Caki2 (cell line): Measurements from ENCODE around the gene IFFO2. TPM values are rescaled to one million over a fixed set of nuclear protein-coding genes. Genes with fewer than 3 reads are reported as not detected.
A peak's percentile ranks its signal among the peaks of the same experiment; 100 is the strongest.
"Not testable (repeated sequence)": the region's sequence is repeated elsewhere in the genome, so short reads cannot be mapped to it uniquely, and the experiment has no call there.

ENCODE experiments used
- DNase-seq: peaks from one replicate; pipeline ENCODE4 v3.0.0-alpha.2; 2015; ENCODE audit warnings: low read depth
- in situ Hi-C: cut with HindIII; loops from 2 replicates; pipeline ENCODE4 v1.10.0; 2016; ENCODE audit warnings: low sequenced_read_pairs, low pct_unique_long_range_greater_than_20kb, mixed read lengths
- total RNA-seq: library from RNA; depleted of rRNA; stranded (reverse); fragments of >200 nt; shearing (Covaris generic); gene quantifications from 2 replicates; pipeline ENCODE4 v1.2.3, GENCODE V29; 2014; ENCODE audit warnings: low replicate concordance

The IFFO2 gene
- total RNA-seq, 1 experiment from 2014 or later = 34.5 TPM

DNA sequence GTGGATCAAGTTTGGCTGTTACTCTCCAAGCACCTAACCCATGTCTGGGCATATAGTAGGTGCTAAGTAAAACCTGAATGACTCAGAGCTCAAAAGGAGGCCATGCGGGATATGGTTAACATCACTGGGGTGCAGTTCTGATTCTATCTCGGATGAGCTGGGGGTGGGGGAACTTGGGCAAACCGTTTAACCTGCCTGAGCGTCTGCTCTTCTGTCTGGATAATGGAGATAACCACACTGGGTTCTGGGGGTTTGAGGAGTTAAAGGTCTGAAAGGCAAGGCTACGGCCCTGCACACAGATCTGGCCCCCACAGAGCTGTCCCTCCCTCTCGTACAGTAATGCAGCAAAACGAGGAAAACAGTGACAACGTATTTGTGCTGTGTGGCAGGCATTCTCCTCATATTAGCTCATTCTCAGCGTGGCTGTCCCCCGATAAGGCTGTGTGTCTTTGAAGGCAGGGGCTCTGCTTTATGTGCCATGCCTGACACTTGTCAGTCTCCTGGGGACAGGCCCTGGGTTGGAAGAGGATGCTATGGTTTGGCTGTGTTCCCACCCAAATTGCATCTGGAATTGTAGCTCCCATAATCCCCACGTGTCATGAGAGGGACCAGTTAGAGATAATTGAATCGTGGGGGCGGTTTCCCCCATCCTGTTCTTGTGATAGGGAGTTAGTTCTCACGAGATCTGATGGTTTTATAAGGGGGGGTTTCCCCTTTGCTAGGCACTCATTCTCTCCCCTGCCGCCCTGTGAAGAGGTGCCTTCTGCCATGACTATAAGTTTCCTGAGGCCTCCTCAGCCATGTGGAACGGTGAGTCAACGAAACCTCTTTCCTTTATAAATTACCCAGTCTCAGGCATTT, 47.3 kb downstream of the IFFO2 start:
- no peak for DNase-seq
- in situ Hi-C loops = no loop called here

DNA sequence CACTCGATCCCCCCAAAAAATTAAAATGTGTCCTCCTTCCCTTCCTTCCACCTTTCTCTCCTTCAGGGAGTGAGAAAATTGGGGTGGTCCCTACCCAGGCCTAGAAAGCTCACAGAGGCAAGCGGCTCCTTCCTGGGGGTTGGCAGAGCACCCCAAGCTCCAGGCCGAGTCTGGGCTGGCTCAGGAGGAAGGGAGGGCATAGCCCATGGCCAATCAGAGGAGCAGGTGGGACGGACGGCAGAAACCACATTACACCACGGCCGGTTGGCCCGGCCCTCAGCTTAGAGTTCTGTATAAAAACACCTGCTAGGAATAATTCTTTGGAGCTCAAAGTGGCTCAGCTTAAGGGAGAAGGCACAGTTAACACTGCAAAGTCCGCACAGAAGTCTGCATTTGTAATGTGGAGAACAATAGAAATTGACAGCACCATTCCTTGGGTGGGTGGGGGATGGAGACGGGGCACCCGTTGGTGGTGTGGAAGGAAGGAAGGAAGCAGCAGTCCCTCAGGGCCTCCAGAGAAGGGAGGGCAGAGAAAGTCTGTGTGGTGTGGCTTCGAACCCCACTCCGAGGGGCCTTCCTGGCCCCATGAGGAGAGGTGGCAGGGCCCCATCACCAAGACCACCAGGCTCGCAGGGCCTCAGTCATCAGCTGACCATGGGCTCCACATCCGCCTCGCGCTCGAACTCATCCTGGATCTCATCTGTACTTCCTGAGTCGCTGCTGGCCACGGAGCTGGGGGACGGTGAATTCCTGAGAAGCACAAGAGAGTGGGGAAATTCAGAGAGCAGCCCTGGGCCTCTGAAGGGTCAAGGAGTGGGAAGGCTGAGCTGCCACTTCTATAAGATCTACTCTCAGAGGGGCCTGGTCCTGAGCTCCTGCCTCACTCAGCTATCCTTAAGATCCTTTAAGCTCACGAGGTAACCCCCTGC, 48.3 kb downstream of the IFFO2 start:
- in situ Hi-C loops = no loop called here

DNA sequence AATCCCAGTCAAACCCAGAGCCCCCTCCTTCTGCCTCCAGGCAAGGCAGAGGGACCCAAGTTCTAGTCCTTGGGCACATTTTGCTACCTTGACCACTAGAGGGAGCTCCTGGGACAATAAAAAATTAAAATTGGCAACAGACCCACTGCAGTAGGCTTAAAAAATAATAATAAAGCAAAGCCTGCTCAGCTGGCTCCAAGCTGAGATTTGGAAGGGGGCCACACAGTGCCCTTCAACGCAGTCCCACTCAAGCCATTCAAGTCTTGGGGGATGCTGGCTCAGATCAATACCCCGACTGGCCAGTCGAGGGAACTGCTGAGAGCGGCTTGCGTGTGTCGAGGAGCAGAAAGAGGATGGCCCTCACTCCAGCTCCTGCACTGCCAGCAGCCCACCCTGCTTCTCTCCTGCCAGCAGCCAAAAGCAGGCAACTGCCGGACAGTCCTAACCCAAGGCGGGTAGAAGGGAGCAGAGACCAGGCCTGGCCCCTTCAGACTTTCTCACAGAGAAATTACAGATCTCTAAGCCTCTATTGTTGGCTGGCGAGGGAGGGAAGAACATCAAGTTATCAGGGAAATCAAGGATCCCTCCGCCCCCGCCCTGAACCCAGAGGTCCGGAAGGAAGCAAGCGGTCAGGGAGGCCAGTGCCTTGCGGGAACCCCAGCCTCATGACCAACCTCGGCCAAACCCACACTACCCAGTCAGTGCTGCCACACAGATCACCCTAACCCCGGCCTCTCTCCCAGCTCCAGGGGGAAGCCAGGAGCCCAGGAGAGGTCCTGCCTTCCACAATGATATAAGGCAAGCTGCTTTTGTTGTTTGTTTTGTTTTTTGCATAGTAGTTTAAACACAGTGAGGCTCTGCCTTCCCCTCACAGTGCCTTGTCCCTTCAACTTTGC, 49.2 kb downstream of the IFFO2 start:
- in situ Hi-C loops = no loop called here
- peak; percentile 56 for DNase-seq

More for the DNA sequence above, 48.3 kb downstream of the IFFO2 start:
- DNase-seq = no peak

DNA sequence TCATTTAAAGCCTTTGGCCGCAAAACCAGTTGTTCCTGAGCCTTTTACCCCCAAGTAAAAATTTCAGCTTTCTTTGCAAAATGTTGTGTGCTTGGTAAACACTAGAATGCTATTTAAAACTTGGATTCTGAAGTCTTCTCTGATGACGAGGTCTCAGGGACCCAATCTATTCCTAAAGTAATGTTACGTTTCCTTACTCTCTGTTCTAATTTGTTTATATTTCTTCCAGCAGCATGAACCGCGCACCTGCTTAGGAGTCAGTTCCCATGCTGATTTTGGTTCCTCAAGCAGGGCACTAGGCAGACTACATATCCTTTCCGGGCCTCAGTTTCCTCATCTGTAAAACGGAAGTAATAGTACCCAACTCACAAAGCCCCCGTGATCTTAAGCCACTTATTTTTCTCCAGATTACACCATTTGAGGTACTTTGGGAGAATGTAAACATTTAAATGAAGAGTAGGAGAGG, 53.2 kb downstream of the IFFO2 start:
- no peak for DNase-seq
- in situ Hi-C loops = no loop called here

DNA sequence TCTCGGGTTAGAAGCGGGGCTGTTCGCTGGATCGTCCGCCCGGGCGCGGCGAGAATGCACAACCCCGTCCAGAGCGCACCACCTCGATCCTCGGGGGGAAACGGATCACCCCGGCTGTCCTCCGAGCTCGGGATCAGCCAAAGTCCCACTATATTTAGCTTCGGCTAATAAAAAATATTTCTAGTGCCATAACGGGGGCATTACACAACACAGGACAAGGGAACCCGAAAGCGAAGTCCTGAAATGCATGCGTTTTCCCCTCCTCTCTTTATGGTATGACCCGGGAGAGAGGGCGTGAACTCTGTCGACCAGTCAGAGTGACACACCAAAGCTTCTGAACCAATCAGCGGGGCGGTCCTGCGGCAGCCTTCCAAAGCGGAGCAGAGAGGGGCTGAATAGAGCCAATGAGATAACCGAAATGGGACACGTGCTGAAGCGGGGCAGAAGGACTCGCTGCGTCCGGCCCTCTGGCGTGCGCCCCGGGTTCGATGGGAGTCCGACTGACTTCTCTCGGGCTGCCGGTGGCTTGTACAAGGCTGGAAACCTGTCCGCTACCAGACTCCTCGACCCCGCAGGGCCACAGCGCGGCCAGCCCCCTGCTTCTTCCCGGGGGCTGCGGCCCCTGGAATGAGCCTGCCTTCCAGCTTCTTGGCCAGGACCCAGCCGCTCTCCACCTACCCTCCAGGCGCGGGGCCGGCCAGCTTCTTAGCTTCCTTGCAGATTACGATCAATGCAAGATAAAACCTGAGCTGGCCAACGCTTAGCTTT, 53.8 kb downstream of the IFFO2 start, which contains the start of gene ALDH4A1:
Gene ALDH4A1, minus strand, starts transcription at position 33 of the 768 bp plus-strand sequence. Its CDS starts 32 bp downstream, at position 1.
- in situ Hi-C loops = no loop called here
- DNase-seq = peak; percentile 95

DNA sequence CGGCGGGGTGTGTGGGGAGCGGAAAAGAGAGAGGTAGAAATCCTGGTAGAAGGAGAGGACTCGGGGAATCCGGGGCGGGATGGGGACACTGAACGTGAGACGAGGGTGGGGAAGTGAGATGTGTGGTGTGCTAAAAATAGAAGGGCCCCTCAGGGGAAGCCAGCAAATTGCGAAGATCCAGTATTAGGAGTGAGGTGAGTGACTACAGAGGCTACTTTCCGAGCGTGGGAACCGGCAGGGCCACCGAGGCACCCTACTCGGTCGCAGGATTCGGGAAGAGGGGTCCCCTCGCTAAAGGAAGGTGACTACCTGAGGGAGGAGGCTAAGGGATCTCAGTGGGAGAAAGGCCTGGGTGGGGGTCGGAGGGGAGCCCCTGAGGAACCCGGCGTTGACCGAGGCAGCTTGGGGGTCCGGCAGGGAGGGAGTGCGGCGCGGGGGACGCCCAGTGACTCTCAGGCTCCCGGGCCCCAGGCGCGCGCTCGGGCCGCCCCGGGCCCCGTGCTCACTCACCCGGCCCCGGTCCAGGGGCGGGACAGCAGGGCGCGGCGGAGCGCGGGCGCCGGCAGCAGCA, 54.4 kb downstream of the IFFO2 start:
- no peak for DNase-seq

DNA sequence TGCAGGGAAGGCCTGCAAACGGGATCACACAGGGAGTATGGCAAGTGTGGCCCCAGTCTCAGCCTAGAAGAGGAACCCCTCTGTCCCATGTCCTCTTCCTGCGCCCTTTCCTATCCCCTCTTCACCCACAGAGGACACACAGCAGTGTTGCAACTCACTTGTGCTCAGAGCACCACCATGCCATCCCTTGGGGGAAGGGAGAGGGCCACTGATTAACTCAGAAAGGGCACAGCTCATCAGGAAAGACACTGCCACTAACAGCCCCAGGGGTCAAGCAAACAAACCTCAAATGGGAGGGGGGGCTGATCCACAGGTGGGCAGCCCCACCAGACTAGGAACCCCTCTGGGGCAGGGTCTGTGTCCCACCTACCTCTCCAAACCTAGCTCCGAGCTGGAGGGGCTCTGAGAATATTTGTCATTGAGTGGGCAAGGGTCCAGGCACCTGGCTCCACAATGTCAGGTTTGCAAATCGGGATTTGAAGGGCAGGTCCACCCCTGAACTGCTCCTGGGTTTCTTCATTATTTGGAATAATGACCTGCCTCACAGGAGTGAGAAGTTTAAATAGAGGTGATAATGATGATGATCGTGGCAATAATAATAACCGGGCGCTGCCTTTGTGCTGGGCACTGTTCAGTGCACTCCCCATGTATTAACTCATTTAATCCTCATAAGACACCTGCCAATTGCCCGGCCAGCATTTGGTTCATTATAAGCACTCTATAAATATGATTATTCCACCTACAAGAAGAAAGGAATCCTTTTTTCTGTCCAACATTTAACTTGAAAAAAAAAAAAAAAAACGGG, 55.1 kb downstream of the IFFO2 start:
- no peak for DNase-seq
- in situ Hi-C loops = no loop called here

More for the DNA sequence above, 54.4 kb downstream of the IFFO2 start:
- in situ Hi-C loops = no loop called here

DNA sequence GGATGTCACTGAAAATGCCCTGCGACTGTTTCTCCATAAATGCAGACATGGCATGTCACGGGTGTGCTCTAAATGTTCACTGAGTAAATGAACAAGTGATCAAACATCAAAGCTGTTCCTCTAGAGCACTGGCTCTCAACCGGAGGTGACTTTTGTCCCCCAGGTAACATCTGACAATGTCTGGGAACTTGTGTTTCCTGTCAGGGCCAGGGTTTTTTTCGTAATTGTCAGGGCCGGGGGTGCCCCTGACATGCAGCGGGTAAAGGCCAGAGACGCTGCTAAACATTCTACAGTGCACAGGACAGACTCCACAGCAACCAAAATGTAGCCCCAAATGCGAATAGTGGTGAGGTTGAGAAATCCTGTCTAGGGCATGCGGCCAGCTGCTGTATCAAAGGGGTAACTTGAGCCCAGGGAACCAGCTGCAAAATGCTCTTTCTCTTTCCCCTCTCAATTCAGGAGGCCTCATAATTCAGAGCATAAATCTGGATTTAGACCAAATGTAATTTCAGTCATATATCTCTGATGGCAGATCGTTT, 56.1 kb downstream of the IFFO2 start:
- in situ Hi-C loops = no loop called here
- no peak for DNase-seq

DNA sequence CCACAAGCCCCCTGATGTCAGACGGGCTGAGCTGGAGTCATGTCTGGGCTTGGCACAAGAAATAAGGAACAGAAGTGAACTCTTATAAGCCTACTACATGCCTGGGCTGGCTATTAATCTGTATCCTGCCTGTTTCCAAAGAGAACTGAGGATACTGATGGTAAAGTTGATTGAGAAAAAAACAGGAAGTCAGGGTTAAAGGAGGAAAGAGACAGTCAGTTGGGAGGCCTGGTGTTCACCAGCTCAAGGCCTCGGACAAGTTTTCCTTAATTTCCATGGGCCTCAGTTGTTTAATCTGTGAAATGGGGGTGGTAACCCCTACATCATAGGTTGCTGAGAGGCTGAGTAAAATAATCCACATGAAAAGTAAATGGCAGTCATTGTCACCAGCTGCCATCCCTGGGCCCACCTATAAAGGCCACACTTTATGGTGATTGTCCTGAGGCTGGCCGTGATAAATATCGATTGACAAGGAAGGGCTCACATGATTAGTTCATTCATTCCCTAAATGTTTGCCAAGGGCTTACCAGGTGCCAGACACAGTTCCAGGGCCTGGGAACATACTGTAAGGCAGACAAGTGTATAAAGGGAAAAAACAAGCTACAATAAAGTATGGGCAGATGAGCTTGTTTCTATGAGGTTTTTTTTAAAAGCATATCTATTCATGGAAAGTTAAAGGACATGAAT, 57.0 kb downstream of the IFFO2 start:
- no peak for DNase-seq
- in situ Hi-C loops = no loop called here

DNA sequence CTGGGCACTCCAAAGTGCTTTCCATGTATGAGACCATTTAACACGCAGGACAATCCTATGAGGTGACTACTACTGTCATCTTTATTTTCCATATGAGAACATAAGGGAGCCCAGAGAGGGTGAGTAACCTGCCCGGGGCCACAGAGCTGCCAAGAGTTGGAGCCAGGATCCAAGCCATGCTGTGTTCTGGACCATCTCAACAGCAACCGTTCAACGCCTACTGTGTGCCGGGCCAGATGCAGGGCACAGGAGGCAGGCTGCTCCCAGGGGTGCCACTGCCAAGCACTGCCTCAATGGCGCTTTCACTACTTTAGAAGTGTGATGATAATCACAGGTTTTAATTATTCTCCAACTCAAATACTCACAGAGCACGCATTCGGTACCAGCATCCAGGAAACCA, 57.9 kb downstream of the IFFO2 start:
- DNase-seq = no peak
- in situ Hi-C loops = no loop called here

DNA sequence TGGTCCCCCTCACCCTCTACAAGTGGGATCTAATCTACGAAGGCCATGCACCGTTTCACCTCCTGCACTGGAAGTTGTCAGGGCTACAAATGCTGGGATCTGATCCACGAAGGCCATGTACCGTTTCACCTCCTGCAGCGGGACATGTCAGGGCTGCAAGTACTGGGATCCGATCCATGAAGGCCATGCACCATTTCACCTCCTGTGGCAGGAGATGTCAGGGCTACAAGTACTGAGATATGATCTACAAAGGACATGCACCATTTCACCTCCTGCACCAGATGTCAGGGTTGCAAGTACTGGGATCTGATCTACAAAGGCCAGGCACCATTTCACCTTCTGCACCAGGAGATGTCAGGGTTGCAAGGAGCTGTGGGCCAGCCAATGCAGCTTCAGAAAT, 61.2 kb downstream of the IFFO2 start:
- DNase-seq = no peak
- in situ Hi-C loops = no loop called here

DNA sequence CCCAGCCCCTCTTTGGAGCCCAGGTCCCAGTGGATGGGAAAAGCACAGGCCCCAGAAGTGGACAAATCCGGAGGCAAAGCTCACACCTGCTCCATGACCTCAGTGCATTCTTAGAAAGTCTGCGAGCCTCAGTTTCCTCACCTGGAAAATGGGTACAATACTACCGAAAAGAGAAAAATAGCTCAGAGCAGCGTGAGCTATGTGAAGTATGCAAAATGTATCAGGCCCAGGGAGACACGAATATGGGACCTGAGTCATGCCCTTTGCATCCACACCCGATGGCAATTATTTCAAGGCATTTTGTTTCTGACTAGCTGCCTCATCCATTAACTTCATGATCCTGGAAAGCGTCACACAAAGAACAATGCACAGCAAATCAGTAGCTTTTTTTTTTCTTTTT, 63.4 kb downstream of the IFFO2 start:
- no peak for DNase-seq
- in situ Hi-C loops = no loop called here

DNA sequence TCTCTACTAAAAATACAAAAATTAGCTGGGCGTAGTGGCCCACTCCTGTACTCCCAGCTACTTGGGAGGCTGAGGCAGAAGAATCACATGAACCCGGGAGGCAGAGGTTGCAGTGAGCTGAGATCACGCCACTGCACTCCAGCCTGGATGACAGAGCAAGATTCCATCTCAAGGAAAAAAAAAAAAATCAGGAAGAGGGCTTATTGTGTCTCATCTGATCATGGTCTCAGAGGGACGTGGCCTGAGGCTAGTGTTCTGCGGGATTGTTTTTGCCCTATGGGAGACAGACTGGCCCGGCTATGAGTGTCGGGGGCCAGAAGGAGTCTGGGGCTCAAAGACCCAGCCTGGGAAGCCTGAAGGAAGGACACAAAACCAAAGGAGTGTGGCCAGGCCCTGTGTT, 64.6 kb downstream of the IFFO2 start:
- in situ Hi-C loops, DNase-seq: not testable (repeated sequence)

DNA sequence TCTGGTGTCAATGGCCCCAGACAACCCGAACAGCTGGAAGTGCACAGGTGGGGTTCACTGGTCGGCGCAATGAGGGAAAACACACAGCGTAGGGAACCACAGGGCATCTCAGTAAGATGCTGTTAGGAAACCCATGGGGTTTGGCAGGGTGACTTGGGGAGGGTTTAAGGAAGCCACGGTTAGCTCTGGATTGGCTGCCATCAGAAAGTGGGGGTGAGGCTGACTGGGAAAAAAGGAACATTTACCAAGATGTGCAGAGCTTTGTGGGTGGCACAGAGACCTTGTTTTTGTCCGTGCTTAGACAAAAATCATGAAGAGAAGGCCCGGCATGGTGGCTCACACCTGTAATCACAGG, 65.1 kb downstream of the IFFO2 start:
- in situ Hi-C loops = no loop called here
- DNase-seq = no peak

DNA sequence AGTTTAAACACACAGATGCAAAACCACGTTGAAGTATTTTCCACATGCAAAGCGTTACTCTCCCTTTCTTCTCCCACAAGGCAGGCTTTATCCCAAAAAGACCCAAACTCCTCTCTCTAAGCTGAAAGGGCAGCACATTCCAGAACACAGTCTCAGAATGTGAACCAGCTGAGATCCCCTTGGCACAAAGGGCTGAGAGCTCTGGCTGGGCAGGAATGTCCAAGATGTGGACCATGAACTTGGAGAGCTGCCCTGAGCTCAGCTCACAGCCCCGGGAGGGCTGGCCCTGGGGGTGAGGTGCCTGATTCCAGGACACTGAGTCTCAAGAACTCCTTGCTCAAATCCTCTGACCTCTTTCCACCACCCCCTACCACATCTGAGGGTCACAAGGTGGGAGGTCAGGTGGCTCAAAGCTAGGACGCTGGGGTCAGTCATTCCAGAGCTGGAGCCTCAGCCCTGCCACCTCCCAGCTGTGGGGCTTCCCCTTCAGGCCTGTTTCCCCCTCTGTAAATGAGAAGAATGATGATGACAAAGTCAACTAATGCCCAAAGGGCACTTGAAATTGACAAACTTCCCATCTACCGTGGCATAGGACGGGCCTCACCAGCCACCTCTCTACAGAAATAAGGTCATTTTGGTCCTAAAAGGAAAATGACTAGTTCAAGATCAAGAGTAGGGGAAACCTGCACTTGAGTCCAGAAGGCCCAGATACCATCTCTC, 65.6 kb downstream of the IFFO2 start:
- no peak for DNase-seq
- in situ Hi-C loops = no loop called here
